ENCODE measurements around the gene PIGB.

Gene PIGB

DNA sequence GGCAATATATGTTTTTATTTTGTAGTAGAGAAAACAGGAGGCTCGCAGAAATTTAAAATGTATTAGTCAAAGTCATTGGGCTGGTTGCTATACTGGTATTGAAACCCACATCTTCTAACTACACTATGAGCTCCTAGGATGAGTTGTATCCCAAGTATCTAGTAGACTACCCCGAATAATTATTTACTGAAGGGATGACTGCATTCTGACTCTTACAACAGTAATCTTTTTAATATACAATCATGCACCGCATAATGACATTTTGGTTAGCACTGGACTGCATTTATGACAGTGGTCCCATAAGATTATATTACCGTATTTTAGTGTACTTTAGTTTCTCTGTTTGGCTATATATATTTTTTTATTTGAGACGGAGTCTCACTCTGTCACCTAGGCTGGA, 15.3 kb downstream of the PIGB start:
- Histone ChIP-seq H3K36me3 (ENCODE audit: control insufficient read depth, insufficient read depth, low read length) (no peaks in the 10 kb centered on the region), H3K9me3 (ENCODE audit: control insufficient read depth, low read length) (no peaks in the 10 kb centered on the region), H3K4me1 (no peaks in the 10 kb centered on the region), H3K9ac (no peak overlapping the region), H3K27ac (no peak overlapping the region), H3K4me3 (ENCODE audit: low read depth, low read length) (no peak overlapping the region), H3K27me3 (ENCODE audit: control insufficient read depth, insufficient read depth, low read length) (no peaks in the 10 kb centered on the region), H3K4me2 (ENCODE audit: low read length) (no peak overlapping the region), H2AFZ (no peak overlapping the region), H3K79me2 (no peaks in the 10 kb centered on the region)
- TF ChIP-seq, protein P1, sequence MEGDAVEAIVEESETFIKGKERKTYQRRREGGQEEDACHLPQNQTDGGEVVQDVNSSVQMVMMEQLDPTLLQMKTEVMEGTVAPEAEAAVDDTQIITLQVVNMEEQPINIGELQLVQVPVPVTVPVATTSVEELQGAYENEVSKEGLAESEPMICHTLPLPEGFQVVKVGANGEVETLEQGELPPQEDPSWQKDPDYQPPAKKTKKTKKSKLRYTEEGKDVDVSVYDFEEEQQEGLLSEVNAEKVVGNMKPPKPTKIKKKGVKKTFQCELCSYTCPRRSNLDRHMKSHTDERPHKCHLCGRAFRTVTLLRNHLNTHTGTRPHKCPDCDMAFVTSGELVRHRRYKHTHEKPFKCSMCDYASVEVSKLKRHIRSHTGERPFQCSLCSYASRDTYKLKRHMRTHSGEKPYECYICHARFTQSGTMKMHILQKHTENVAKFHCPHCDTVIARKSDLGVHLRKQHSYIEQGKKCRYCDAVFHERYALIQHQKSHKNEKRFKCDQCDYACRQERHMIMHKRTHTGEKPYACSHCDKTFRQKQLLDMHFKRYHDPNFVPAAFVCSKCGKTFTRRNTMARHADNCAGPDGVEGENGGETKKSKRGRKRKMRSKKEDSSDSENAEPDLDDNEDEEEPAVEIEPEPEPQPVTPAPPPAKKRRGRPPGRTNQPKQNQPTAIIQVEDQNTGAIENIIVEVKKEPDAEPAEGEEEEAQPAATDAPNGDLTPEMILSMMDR (IDR thresholded peaks at IDR 0.05): no peak

DNA sequence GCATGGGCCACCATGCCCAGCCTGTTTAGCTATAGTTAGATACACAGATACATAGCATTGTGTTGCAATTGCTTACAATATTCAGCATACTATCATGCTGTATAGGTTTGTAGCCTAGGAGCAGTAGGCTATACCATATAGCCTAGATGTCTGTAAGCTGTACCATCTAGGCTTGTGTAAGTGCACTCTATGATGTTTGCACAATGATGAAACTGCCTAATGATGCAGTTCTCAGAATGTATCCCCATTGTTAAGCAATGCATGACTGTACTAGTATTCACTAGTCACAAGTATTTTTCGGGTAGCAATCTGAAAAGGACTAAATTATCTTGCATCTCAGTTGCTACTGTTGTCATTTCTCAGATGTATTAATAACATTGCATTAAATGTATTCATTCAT, 16.0 kb downstream of the PIGB start:
- no peaks in the 10 kb centered on the region for H3K36me3 ChIP-seq (ENCODE audit: control insufficient read depth, insufficient read depth, low read length)
- no peak overlapping the region for H2AFZ ChIP-seq
- H3K27ac ChIP-seq: no peak overlapping the region
- no peaks in the 10 kb centered on the region for H3K79me2 ChIP-seq
- no peak overlapping the region for H3K4me3 ChIP-seq (ENCODE audit: low read depth, low read length)
- no peaks in the 10 kb centered on the region for H3K4me1 ChIP-seq
- TF ChIP-seq, protein P1 (IDR thresholded peaks at IDR 0.05): no peak
- no peak overlapping the region for H3K9ac ChIP-seq
- H3K4me2 ChIP-seq (ENCODE audit: low read length): no peak overlapping the region
- no peaks in the 10 kb centered on the region for H3K27me3 ChIP-seq (ENCODE audit: control insufficient read depth, insufficient read depth, low read length)
- H3K9me3 ChIP-seq (ENCODE audit: control insufficient read depth, low read length): no peaks in the 10 kb centered on the region

DNA sequence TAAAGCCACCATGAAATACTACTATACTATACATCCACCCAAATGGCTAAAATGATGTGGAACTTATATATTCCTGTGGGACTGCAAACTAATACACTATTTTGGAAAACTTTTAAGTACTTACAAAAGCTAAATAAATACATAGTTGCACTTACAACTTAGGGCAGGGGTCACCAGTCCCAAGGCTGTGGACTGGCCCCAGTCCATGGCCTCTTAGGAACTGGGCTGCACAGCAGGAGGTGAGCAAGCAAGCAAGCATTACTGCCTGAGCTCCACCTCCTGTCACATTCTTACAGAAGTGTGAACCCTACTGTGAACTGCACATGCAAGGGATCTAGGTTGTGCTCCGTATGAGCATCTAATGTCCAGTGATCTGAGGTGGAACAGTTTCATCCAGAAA, 18.1 kb downstream of the PIGB start:
- H3K9ac ChIP-seq: no peak overlapping the region
- H3K27me3 ChIP-seq (ENCODE audit: control insufficient read depth, insufficient read depth, low read length): no peaks in the 10 kb centered on the region
- no peak overlapping the region for H3K27ac ChIP-seq
- no peak overlapping the region for H2AFZ ChIP-seq
- TF ChIP-seq, protein P1 (IDR thresholded peaks at IDR 0.05): no peak
- H3K9me3 ChIP-seq (ENCODE audit: control insufficient read depth, low read length): no peaks in the 10 kb centered on the region
- H3K4me3 ChIP-seq (ENCODE audit: low read depth, low read length): no peak overlapping the region
- no peaks in the 10 kb centered on the region for H3K36me3 ChIP-seq (ENCODE audit: control insufficient read depth, insufficient read depth, low read length)
- H3K4me1 ChIP-seq: no peaks in the 10 kb centered on the region
- H3K79me2 ChIP-seq: no peaks in the 10 kb centered on the region
- no peak overlapping the region for H3K4me2 ChIP-seq (ENCODE audit: low read length)

DNA sequence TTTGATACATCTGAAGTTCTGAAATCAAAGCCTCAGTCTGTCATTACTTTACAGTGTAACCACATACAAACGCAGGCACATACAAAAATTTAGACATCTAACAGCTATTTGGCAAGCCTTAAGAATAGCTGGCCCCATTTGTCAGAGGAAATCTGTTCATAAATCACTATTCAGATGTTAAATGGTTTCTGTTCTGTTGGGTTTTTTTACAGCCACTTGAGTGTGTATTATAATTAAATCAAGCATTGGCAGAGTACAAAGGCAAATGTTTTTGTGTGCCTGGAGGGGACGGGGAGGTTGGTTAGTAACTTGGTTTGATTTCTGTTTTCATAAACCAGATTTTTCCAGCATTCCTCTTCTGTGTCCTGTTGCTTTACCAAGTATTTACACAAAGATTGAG, 24.1 kb downstream of the PIGB start:
- Histone ChIP-seq H3K4me3 (ENCODE audit: low read depth, low read length) (no peak overlapping the region), H3K9me3 (ENCODE audit: control insufficient read depth, low read length) (no peaks in the 10 kb centered on the region), H3K27ac (no peak overlapping the region), H3K27me3 (ENCODE audit: control insufficient read depth, insufficient read depth, low read length) (no peaks in the 10 kb centered on the region), H3K36me3 (ENCODE audit: control insufficient read depth, insufficient read depth, low read length) (no peaks in the 10 kb centered on the region), H3K79me2 (no peaks in the 10 kb centered on the region), H3K4me1 (no peaks in the 10 kb centered on the region), H3K9ac (no peak overlapping the region), H2AFZ (no peak overlapping the region), H3K4me2 (ENCODE audit: low read length) (no peak overlapping the region)
- TF ChIP-seq, protein P1 (IDR thresholded peaks at IDR 0.05): no peak

DNA sequence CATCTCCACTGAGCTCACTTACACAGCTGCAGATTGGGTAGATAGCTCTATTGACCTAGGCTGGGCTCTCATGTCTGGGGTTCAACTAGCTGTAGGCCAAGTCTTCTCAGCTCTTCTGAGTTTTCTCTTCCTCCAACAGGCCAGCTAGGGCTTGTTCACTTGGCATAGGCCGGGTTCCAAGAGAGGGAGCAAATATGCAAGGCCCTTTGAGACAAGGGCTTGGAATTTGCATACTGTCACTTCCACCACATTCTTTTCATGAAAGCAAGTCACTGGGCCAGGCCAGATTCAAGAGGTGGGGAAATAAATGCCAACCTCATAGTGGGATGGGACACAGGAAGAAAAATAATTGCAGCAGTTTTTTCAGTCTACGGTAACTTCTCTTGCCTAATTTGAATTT, 25.2 kb downstream of the PIGB start:
- H3K36me3 ChIP-seq (ENCODE audit: control insufficient read depth, insufficient read depth, low read length): no peaks in the 10 kb centered on the region
- no peak overlapping the region for H3K4me3 ChIP-seq (ENCODE audit: low read depth, low read length)
- no peaks in the 10 kb centered on the region for H3K79me2 ChIP-seq
- no peaks in the 10 kb centered on the region for H3K9me3 ChIP-seq (ENCODE audit: control insufficient read depth, low read length)
- H3K9ac ChIP-seq: no peak overlapping the region
- TF ChIP-seq, protein P1 (IDR thresholded peaks at IDR 0.05): no peak
- no peaks in the 10 kb centered on the region for H3K27me3 ChIP-seq (ENCODE audit: control insufficient read depth, insufficient read depth, low read length)
- no peaks in the 10 kb centered on the region for H3K4me1 ChIP-seq
- H3K4me2 ChIP-seq (ENCODE audit: low read length): no peak overlapping the region
- no peak overlapping the region for H3K27ac ChIP-seq
- H2AFZ ChIP-seq: no peak overlapping the region

Data from parathyroid adenoma (tissue), 2 donors.